AG10803 (cell line): Measurements from ENCODE around the gene GBE1.

Experiments used
- DNase-seq: peaks from one replicate; pipeline ENCODE4 v3.0.0; 2010; ENCODE audit warnings: low read depth
- H3K4me3 ChIP-seq: 2 replicates; pipeline ENCODE4 v1.5.1; 2011; ENCODE audit warnings: mild to moderate bottlenecking, low read length, control low read depth
- CTCF ChIP-seq: conservative IDR thresholded peaks from 2 replicates; pipeline ENCODE4 v1.5.1; 2011; ENCODE audit warnings: mild to moderate bottlenecking, low read length, control low read depth, inconsistent platforms

The GBE1 gene

GRCh38 chr3:81638480-81638879 is 123.0 kb downstream of the GBE1 start:
- H3K4me3 ChIP-seq = no peak overlapping the region
- TF ChIP-seq CTCF = no peak
- DNase-seq = no peak

- H3K4me3 ChIP-seq = no peak overlapping the region
- no peak for DNase-seq
- TF ChIP-seq CTCF = no peak
These were observed 128.8 kb downstream of the GBE1 start for GRCh38 chr3:81632659-81633058.

GRCh38 chr3:81624756-81625155 is 136.7 kb downstream of the GBE1 start:
- DNase-seq = no peak
- no peak for TF ChIP-seq CTCF
- no peak overlapping the region for H3K4me3 ChIP-seq

- DNase-seq = peak; percentile 38
- no peak overlapping the region for H3K4me3 ChIP-seq
- no peak for TF ChIP-seq CTCF
These were observed 139.1 kb downstream of the GBE1 start for GRCh38 chr3:81622395-81622794.

GRCh38 chr3:81621277-81621676 is 140.2 kb downstream of the GBE1 start:
- H3K4me3 ChIP-seq = no peak overlapping the region
- no peak for TF ChIP-seq CTCF
- DNase-seq = no peak

- no peak overlapping the region for H3K4me3 ChIP-seq
- DNase-seq = no peak
- no peak for TF ChIP-seq CTCF
These were observed 140.6 kb downstream of the GBE1 start for GRCh38 chr3:81620849-81621248.

GRCh38 chr3:81612768-81613167 is 148.7 kb downstream of the GBE1 start:
- TF ChIP-seq CTCF = no peak
- no peak for DNase-seq
- no peak overlapping the region for H3K4me3 ChIP-seq
